ENCODE results near the gene PAOX.
"Not testable (repeated sequence)": the region's sequence is repeated elsewhere in the genome, so short reads cannot be mapped to it uniquely, and the experiment has no call there.

Gene PAOX

GRCh38 chr10:133424102-133424501 lies 45.0 kb downstream of the PAOX start:
- not testable (repeated sequence) for H3K9ac ChIP-seq (ENCODE audit: low read length); H3K27me3 ChIP-seq (ENCODE audit: insufficient read depth, low read length); H3K79me1 ChIP-seq (ENCODE audit: low read length); H4K12ac ChIP-seq (ENCODE audit: low read depth, low read length); DNase-seq; H3K23ac ChIP-seq (ENCODE audit: low read length); H2AK5ac ChIP-seq (ENCODE audit: low read length); H3K18ac ChIP-seq (ENCODE audit: low read length); H3K9me3 ChIP-seq (ENCODE audit: insufficient read depth, low read depth, low read length); H4K91ac ChIP-seq (ENCODE audit: low read depth, low read length); H2AFZ ChIP-seq (ENCODE audit: insufficient read depth, low read length, poor library complexity); H3K14ac ChIP-seq (ENCODE audit: low read length); H3K4me1 ChIP-seq (ENCODE audit: control insufficient read depth in 1 of 2, insufficient read depth in 2 of 2, low read length in 2 of 2); H3K4ac ChIP-seq (ENCODE audit: low read depth, low read length); H3K4me2 ChIP-seq (ENCODE audit: low read length); H3K27ac ChIP-seq (ENCODE audit: low read depth, low read length); H3K4me3 ChIP-seq (ENCODE audit: low read depth, low read length); H2BK12ac ChIP-seq (ENCODE audit: low read length); H2BK120ac ChIP-seq (ENCODE audit: insufficient read depth, low read length, poor library complexity); H3K79me2 ChIP-seq (ENCODE audit: control insufficient read depth, insufficient read depth, low read length, poor library complexity); H2BK5ac ChIP-seq (ENCODE audit: low read depth, low read length, poor library complexity); H4K8ac ChIP-seq (ENCODE audit: low read depth, low read length)
- H3K36me3 ChIP-seq (ENCODE audit: control insufficient read depth in 1 of 2, insufficient read depth in 2 of 2, low read length in 2 of 2), result peaks cover 23% of the 10 kb centered on the region in 2 experiments
- no CpG with 5 or more reads among the region's 46 CpGs for WGBS (ENCODE audit: extremely low coverage, insufficient coverage, insufficient read length)

GRCh38 chr10:133424601-133425000 lies 45.5 kb downstream of the PAOX start, which contains the start of gene SPRN:
Gene SPRN (minus strand): TSS chr10:133424625. CDS start chr10:133423681, 944 bp downstream.
- no CpG with 5 or more reads among the region's 37 CpGs for WGBS (ENCODE audit: extremely low coverage, insufficient coverage, insufficient read length)
- not testable (repeated sequence) for H4K12ac ChIP-seq (ENCODE audit: low read depth, low read length); H4K8ac ChIP-seq (ENCODE audit: low read depth, low read length); H3K27me3 ChIP-seq (ENCODE audit: insufficient read depth, low read length); H3K4me1 ChIP-seq (ENCODE audit: control insufficient read depth in 1 of 2, insufficient read depth in 2 of 2, low read length in 2 of 2); H3K9ac ChIP-seq (ENCODE audit: low read length); H3K4ac ChIP-seq (ENCODE audit: low read depth, low read length); H3K18ac ChIP-seq (ENCODE audit: low read length); H3K79me1 ChIP-seq (ENCODE audit: low read length); H3K4me3 ChIP-seq (ENCODE audit: low read depth, low read length); H4K91ac ChIP-seq (ENCODE audit: low read depth, low read length); H2BK5ac ChIP-seq (ENCODE audit: low read depth, low read length, poor library complexity); H3K9me3 ChIP-seq (ENCODE audit: insufficient read depth, low read depth, low read length); H3K23ac ChIP-seq (ENCODE audit: low read length); H3K27ac ChIP-seq (ENCODE audit: low read depth, low read length); H2BK12ac ChIP-seq (ENCODE audit: low read length); DNase-seq; H3K14ac ChIP-seq (ENCODE audit: low read length); H2BK120ac ChIP-seq (ENCODE audit: insufficient read depth, low read length, poor library complexity); H2AFZ ChIP-seq (ENCODE audit: insufficient read depth, low read length, poor library complexity); H2AK5ac ChIP-seq (ENCODE audit: low read length); H3K79me2 ChIP-seq (ENCODE audit: control insufficient read depth, insufficient read depth, low read length, poor library complexity)
- H3K36me3 ChIP-seq (ENCODE audit: control insufficient read depth in 1 of 2, insufficient read depth in 2 of 2, low read length in 2 of 2), result peaks cover 18% of the 10 kb centered on the region in 2 experiments
- peak within 1 kb of the TSS; percentile 47 for H3K4me2 ChIP-seq (ENCODE audit: low read length)

GRCh38 chr10:133429571-133429970 lies 50.5 kb downstream of the PAOX start:
- not testable (repeated sequence) for H3K4me1 ChIP-seq (ENCODE audit: control insufficient read depth in 1 of 2, insufficient read depth in 2 of 2, low read length in 2 of 2); H3K79me2 ChIP-seq (ENCODE audit: control insufficient read depth, insufficient read depth, low read length, poor library complexity); H3K27me3 ChIP-seq (ENCODE audit: insufficient read depth, low read length); H3K9ac ChIP-seq (ENCODE audit: low read length); H3K79me1 ChIP-seq (ENCODE audit: low read length); H3K4ac ChIP-seq (ENCODE audit: low read depth, low read length); H3K23ac ChIP-seq (ENCODE audit: low read length); H3K9me3 ChIP-seq (ENCODE audit: insufficient read depth, low read depth, low read length); H4K91ac ChIP-seq (ENCODE audit: low read depth, low read length); H3K18ac ChIP-seq (ENCODE audit: low read length); H2AFZ ChIP-seq (ENCODE audit: insufficient read depth, low read length, poor library complexity); H3K27ac ChIP-seq (ENCODE audit: low read depth, low read length); H3K14ac ChIP-seq (ENCODE audit: low read length); DNase-seq; H4K8ac ChIP-seq (ENCODE audit: low read depth, low read length); H3K4me3 ChIP-seq (ENCODE audit: low read depth, low read length); H2BK5ac ChIP-seq (ENCODE audit: low read depth, low read length, poor library complexity); H4K12ac ChIP-seq (ENCODE audit: low read depth, low read length); H2BK12ac ChIP-seq (ENCODE audit: low read length); H3K4me2 ChIP-seq (ENCODE audit: low read length); H3K36me3 ChIP-seq (ENCODE audit: control insufficient read depth in 1 of 2, insufficient read depth in 2 of 2, low read length in 2 of 2); H2BK120ac ChIP-seq (ENCODE audit: insufficient read depth, low read length, poor library complexity); H2AK5ac ChIP-seq (ENCODE audit: low read length)
- no CpG with 5 or more reads among the region's 4 CpGs for WGBS (ENCODE audit: extremely low coverage, insufficient coverage, insufficient read length)

- H3K9ac ChIP-seq (ENCODE audit: low read length); H2AFZ ChIP-seq (ENCODE audit: insufficient read depth, low read length, poor library complexity); H3K79me1 ChIP-seq (ENCODE audit: low read length); H3K36me3 ChIP-seq (ENCODE audit: control insufficient read depth in 1 of 2, insufficient read depth in 2 of 2, low read length in 2 of 2); H3K18ac ChIP-seq (ENCODE audit: low read length); H3K4me2 ChIP-seq (ENCODE audit: low read length); H3K4me1 ChIP-seq (ENCODE audit: control insufficient read depth in 1 of 2, insufficient read depth in 2 of 2, low read length in 2 of 2); H3K23ac ChIP-seq (ENCODE audit: low read length); DNase-seq; H2BK12ac ChIP-seq (ENCODE audit: low read length); H3K9me3 ChIP-seq (ENCODE audit: insufficient read depth, low read depth, low read length); H3K4me3 ChIP-seq (ENCODE audit: low read depth, low read length); H4K91ac ChIP-seq (ENCODE audit: low read depth, low read length); H4K8ac ChIP-seq (ENCODE audit: low read depth, low read length); H3K4ac ChIP-seq (ENCODE audit: low read depth, low read length); H3K14ac ChIP-seq (ENCODE audit: low read length); H2AK5ac ChIP-seq (ENCODE audit: low read length); H4K12ac ChIP-seq (ENCODE audit: low read depth, low read length); H2BK5ac ChIP-seq (ENCODE audit: low read depth, low read length, poor library complexity); H2BK120ac ChIP-seq (ENCODE audit: insufficient read depth, low read length, poor library complexity); H3K79me2 ChIP-seq (ENCODE audit: control insufficient read depth, insufficient read depth, low read length, poor library complexity); H3K27ac ChIP-seq (ENCODE audit: low read depth, low read length); H3K27me3 ChIP-seq (ENCODE audit: insufficient read depth, low read length): not testable (repeated sequence)
- no CpG with 5 or more reads among the region's 9 CpGs for WGBS (ENCODE audit: extremely low coverage, insufficient coverage, insufficient read length)
Observed at GRCh38 chr10:133431888-133432613, 53.0 kb downstream of the PAOX start.

Measured in trophoblast cell (in vitro differentiated cells and primary cell).